ENCODE data around the gene ENOX2.

Gene ENOX2

GRCh38 chrX:130771648-130772047, 131.4 kb downstream of the ENOX2 start:
- H3K9me3 Mint-ChIP-seq = no peaks in the 10 kb centered on the region
- H3K4me1 Mint-ChIP-seq (ENCODE audit: low read depth) = peaks cover 2% of the 10 kb centered on the region
- peaks cover 14% of the 10 kb centered on the region for H3K36me3 Mint-ChIP-seq (ENCODE audit: low read depth)
- H3K27me3 Mint-ChIP-seq = no peaks in the 10 kb centered on the region
- no peak overlapping the region for H3K27ac Mint-ChIP-seq
- no peak overlapping the region for H3K4me3 Mint-ChIP-seq

GRCh38 chrX:130771230-130771629, 131.8 kb downstream of the ENOX2 start:
- Mint-ChIP-seq H3K9me3 (no peaks in the 10 kb centered on the region), H3K4me1 (ENCODE audit: low read depth) (peaks cover 2% of the 10 kb centered on the region), H3K27ac (no peak overlapping the region), H3K36me3 (ENCODE audit: low read depth) (peaks cover 14% of the 10 kb centered on the region), H3K4me3 (no peak overlapping the region), H3K27me3 (no peaks in the 10 kb centered on the region)

- peaks cover 14% of the 10 kb centered on the region for H3K36me3 Mint-ChIP-seq (ENCODE audit: low read depth)
- no peaks in the 10 kb centered on the region for H3K27me3 Mint-ChIP-seq
- H3K27ac Mint-ChIP-seq = no peak overlapping the region
- peaks cover 2% of the 10 kb centered on the region for H3K4me1 Mint-ChIP-seq (ENCODE audit: low read depth)
- H3K9me3 Mint-ChIP-seq = no peaks in the 10 kb centered on the region
- H3K4me3 Mint-ChIP-seq = no peak overlapping the region
Observed at GRCh38 chrX:130770615-130771014, 132.4 kb downstream of the ENOX2 start.

- H3K9me3 Mint-ChIP-seq = no peaks in the 10 kb centered on the region
- H3K4me1 Mint-ChIP-seq (ENCODE audit: low read depth) = peaks cover 2% of the 10 kb centered on the region
- H3K36me3 Mint-ChIP-seq (ENCODE audit: low read depth) = peaks cover 14% of the 10 kb centered on the region
- H3K27me3 Mint-ChIP-seq = no peaks in the 10 kb centered on the region
- H3K4me3 Mint-ChIP-seq = no peak overlapping the region
- H3K27ac Mint-ChIP-seq = no peak overlapping the region
Observed at GRCh38 chrX:130769835-130770234, 133.2 kb downstream of the ENOX2 start.

- Mint-ChIP-seq H3K4me1 (ENCODE audit: low read depth) (peaks cover 3% of the 10 kb centered on the region), H3K36me3 (ENCODE audit: low read depth) (peaks cover 11% of the 10 kb centered on the region), H3K4me3 (no peak overlapping the region), H3K27ac (no peak overlapping the region), H3K27me3 (no peaks in the 10 kb centered on the region), H3K9me3 (peaks cover 3% of the 10 kb centered on the region)
Observed at GRCh38 chrX:130758072-130758471, 144.9 kb downstream of the ENOX2 start.

- H3K36me3 Mint-ChIP-seq (ENCODE audit: low read depth) = peaks cover 7% of the 10 kb centered on the region
Observed at GRCh38 chrX:130756233-130756632, 146.8 kb downstream of the ENOX2 start.

GRCh38 chrX:130754353-130754752, 148.7 kb downstream of the ENOX2 start:
- Mint-ChIP-seq H3K9me3 (peaks cover 3% of the 10 kb centered on the region), H3K27me3 (no peaks in the 10 kb centered on the region), H3K27ac (no peak overlapping the region), H3K4me3 (no peak overlapping the region), H3K36me3 (ENCODE audit: low read depth) (peaks cover 3% of the 10 kb centered on the region), H3K4me1 (ENCODE audit: low read depth) (peaks cover 3% of the 10 kb centered on the region)

More at GRCh38 chrX:130756233-130756632, 146.8 kb downstream of the ENOX2 start:
- no peak overlapping the region for H3K4me3 Mint-ChIP-seq
- no peaks in the 10 kb centered on the region for H3K27me3 Mint-ChIP-seq
- H3K9me3 Mint-ChIP-seq = peaks cover 3% of the 10 kb centered on the region
- peaks cover 3% of the 10 kb centered on the region for H3K4me1 Mint-ChIP-seq (ENCODE audit: low read depth)
- no peak overlapping the region for H3K27ac Mint-ChIP-seq

GRCh38 chrX:130746709-130747342, 156.2 kb downstream of the ENOX2 start:
- Mint-ChIP-seq H3K27me3 (no peaks in the 10 kb centered on the region), H3K4me1 (ENCODE audit: low read depth) (no peaks in the 10 kb centered on the region), H3K9me3 (no peaks in the 10 kb centered on the region), H3K4me3 (no peak overlapping the region), H3K36me3 (ENCODE audit: low read depth) (no peaks in the 10 kb centered on the region), H3K27ac (no peak overlapping the region)

- H3K36me3 Mint-ChIP-seq (ENCODE audit: low read depth) = no peaks in the 10 kb centered on the region
- H3K27ac Mint-ChIP-seq = no peak overlapping the region
- no peaks in the 10 kb centered on the region for H3K27me3 Mint-ChIP-seq
- H3K4me3 Mint-ChIP-seq = no peak overlapping the region
- H3K9me3 Mint-ChIP-seq = no peaks in the 10 kb centered on the region
- no peaks in the 10 kb centered on the region for H3K4me1 Mint-ChIP-seq (ENCODE audit: low read depth)
Observed at GRCh38 chrX:130746077-130746476, 156.9 kb downstream of the ENOX2 start.

- no peaks in the 10 kb centered on the region for H3K27me3 Mint-ChIP-seq
- no peak overlapping the region for H3K27ac Mint-ChIP-seq
- no peaks in the 10 kb centered on the region for H3K36me3 Mint-ChIP-seq (ENCODE audit: low read depth)
- H3K4me3 Mint-ChIP-seq = no peak overlapping the region
- H3K4me1 Mint-ChIP-seq (ENCODE audit: low read depth) = no peaks in the 10 kb centered on the region
- H3K9me3 Mint-ChIP-seq = no peaks in the 10 kb centered on the region
Observed at GRCh38 chrX:130741584-130741983, 161.4 kb downstream of the ENOX2 start.

GRCh38 chrX:130741151-130741550, 161.9 kb downstream of the ENOX2 start:
- Mint-ChIP-seq H3K4me3 (no peak overlapping the region), H3K27me3 (no peaks in the 10 kb centered on the region), H3K27ac (no peak overlapping the region), H3K4me1 (ENCODE audit: low read depth) (no peaks in the 10 kb centered on the region), H3K36me3 (ENCODE audit: low read depth) (no peaks in the 10 kb centered on the region), H3K9me3 (no peaks in the 10 kb centered on the region)

GRCh38 chrX:130738638-130739195, 164.3 kb downstream of the ENOX2 start:
- H3K4me3 Mint-ChIP-seq = no peak overlapping the region
- H3K27me3 Mint-ChIP-seq = no peaks in the 10 kb centered on the region
- no peaks in the 10 kb centered on the region for H3K9me3 Mint-ChIP-seq
- H3K27ac Mint-ChIP-seq = no peak overlapping the region
- no peaks in the 10 kb centered on the region for H3K4me1 Mint-ChIP-seq (ENCODE audit: low read depth)
- peaks cover 4% of the 10 kb centered on the region for H3K36me3 Mint-ChIP-seq (ENCODE audit: low read depth)

GRCh38 chrX:130734713-130735112, 168.3 kb downstream of the ENOX2 start:
- H3K27me3 Mint-ChIP-seq = no peaks in the 10 kb centered on the region
- H3K4me3 Mint-ChIP-seq = no peak overlapping the region
- H3K27ac Mint-ChIP-seq = no peak overlapping the region
- no peaks in the 10 kb centered on the region for H3K4me1 Mint-ChIP-seq (ENCODE audit: low read depth)
- H3K9me3 Mint-ChIP-seq = peaks cover 7% of the 10 kb centered on the region
- H3K36me3 Mint-ChIP-seq (ENCODE audit: low read depth) = peaks cover 12% of the 10 kb centered on the region

- Mint-ChIP-seq H3K4me1 (ENCODE audit: low read depth) (no peaks in the 10 kb centered on the region), H3K9me3 (peaks cover 18% of the 10 kb centered on the region), H3K27ac (no peak overlapping the region), H3K36me3 (ENCODE audit: low read depth) (peaks cover 33% of the 10 kb centered on the region), H3K27me3 (no peaks in the 10 kb centered on the region), H3K4me3 (no peak overlapping the region)
Observed at GRCh38 chrX:130728208-130728607, 174.8 kb downstream of the ENOX2 start.

- Mint-ChIP-seq H3K4me3 (no peak overlapping the region), H3K27me3 (no peaks in the 10 kb centered on the region), H3K9me3 (peaks cover 14% of the 10 kb centered on the region), H3K36me3 (ENCODE audit: low read depth) (peaks cover 33% of the 10 kb centered on the region), H3K4me1 (ENCODE audit: low read depth) (no peaks in the 10 kb centered on the region), H3K27ac (no peak overlapping the region)
Observed at GRCh38 chrX:130726661-130727060, 176.3 kb downstream of the ENOX2 start.

- Mint-ChIP-seq H3K9me3 (peaks cover 14% of the 10 kb centered on the region), H3K36me3 (ENCODE audit: low read depth) (peaks cover 33% of the 10 kb centered on the region), H3K27me3 (no peaks in the 10 kb centered on the region), H3K27ac (no peak overlapping the region), H3K4me1 (ENCODE audit: low read depth) (no peaks in the 10 kb centered on the region), H3K4me3 (no peak overlapping the region)
Observed at GRCh38 chrX:130725519-130725918, 177.5 kb downstream of the ENOX2 start.
